A549 (cell line): Measurements from ENCODE around the gene SSX2IP. TPM values are rescaled to one million over a fixed set of nuclear protein-coding genes. Genes with fewer than 3 reads are reported as not detected.

Source experiments
- ATAC-seq, 2 experiments: fragments of 200-7000 bp in 1 of 2; fragments of >200 bp in 1 of 2; cut with Nextera tagmentation in 1 of 2; cut with Tn5 transposase in 1 of 2; 3 replicates each; pipeline versions ENCODE4 v1.8.0 to v1.9.1; 2018 to 2020; ENCODE audit warnings: mild to moderate bottlenecking in 1 of 2, moderate library complexity in 1 of 2
- CTCF ChIA-PET: fragments of 300-600 bp; sonication (Branson Sonifier 250); formaldehyde crosslinking; extraction: SDS; loops from one replicate; lab custom pipeline; 2021; ENCODE audit warnings: antibody characterized with exemption, inconsistent platforms; lab: Yijun Ruan, JAX
- POLR2A ChIA-PET: fragments of 350-600 bp; formaldehyde crosslinking; extraction: SDS; loops from one replicate; lab custom pipeline; 2021; ENCODE audit warnings: antibody characterized with exemption, inconsistent platforms; lab: Yijun Ruan, JAX
- DNase-seq, 2 experiments: peaks; one replicate each; pipeline versions ENCODE4 v3.0.0 to v3.0.0-alpha.2; 2011 to 2016; ENCODE audit warnings: low read depth in 1 of 2, low spot score in 1 of 2
- FAIRE-seq: peaks from 2 replicates; lab custom pipeline; 2011; peaks lifted over from hg19 to GRCh38; lab: Jason Lieb, UNC
- H3K27ac ChIP-seq, 2 experiments: fragments of >200 bp; sonication (Bioruptor Twin); formaldehyde crosslinking; 3 replicates each; pipeline ENCODE4 v1.5.1; 2016 to 2017
- H3K4me1 ChIP-seq: fragments of >200 bp; sonication (Bioruptor Twin); formaldehyde crosslinking; 3 replicates; pipeline ENCODE4 v1.6.1; 2016
- H3K4me2 ChIP-seq: fragments of >200 bp; sonication (Bioruptor Twin); formaldehyde crosslinking; 3 replicates; pipeline ENCODE4 v1.6.1; 2016
- H3K4me3 ChIP-seq: fragments of >200 bp; sonication (Bioruptor Twin); formaldehyde crosslinking; 3 replicates; pipeline ENCODE4 v1.5.1; 2016
- H3K9me3 ChIP-seq: fragments of >200 bp; sonication (Bioruptor Twin); formaldehyde crosslinking; 3 replicates; pipeline ENCODE4 v1.6.1; 2016
- CHD2 ChIP-seq: fragments of 150-350 bp; IDR thresholded peaks from 2 replicates; pipeline ENCODE4 v1.6.1; 2014; ENCODE audit warnings: low read length; ENCODE audit not compliant: partially characterized antibody
- E2F6 ChIP-seq: IDR thresholded peaks from 2 replicates; pipeline ENCODE4 v1.6.1; 2012; ENCODE audit warnings: low read depth, borderline replicate concordance
- EHMT2 ChIP-seq: fragments of 200-600 bp; sonication (generic); IDR thresholded peaks from 2 replicates; pipeline ENCODE4 v1.6.1; 2016; ENCODE audit warnings: antibody characterized with exemption, low read depth, mild to moderate bottlenecking, moderate library complexity
- FOSL2 ChIP-seq, 2 experiments: fragments of 450-650 bp in 1 of 2; fragments of >200 bp in 1 of 2; sonication (Bioruptor Twin) in 1 of 2; formaldehyde crosslinking; IDR thresholded peaks; 2 replicates each; pipeline versions ENCODE4 v1.5.0 to v1.6.1; 2016 to 2020; ENCODE audit warnings: mild to moderate bottlenecking in 1 of 2, moderate library complexity in 1 of 2
- FOXS1 ChIP-seq: fragments of 250-450 bp; sonication (Bioruptor Pico); IDR thresholded peaks from 2 replicates; pipeline ENCODE4 v1.5.0; 2020; ENCODE audit warnings: mild to moderate bottlenecking, moderate library complexity
- GATA3 ChIP-seq: IDR thresholded peaks from 2 replicates; pipeline ENCODE4 v1.6.1; 2012; ENCODE audit warnings: borderline replicate concordance
- HMGXB4 ChIP-seq: fragments of 250-450 bp; sonication (Bioruptor Pico); IDR thresholded peaks from 2 replicates; pipeline ENCODE4 v1.5.0; 2021; ENCODE audit warnings: mild to moderate bottlenecking, moderate library complexity, borderline replicate concordance
- HOXB13 ChIP-seq: fragments of 250-450 bp; sonication (Bioruptor Pico); IDR thresholded peaks from 2 replicates; pipeline ENCODE4 v1.5.0; 2020; ENCODE audit warnings: low read depth, mild to moderate bottlenecking, moderate library complexity
- HOXB5 ChIP-seq: fragments of 250-450 bp; sonication (Bioruptor Pico); IDR thresholded peaks from 2 replicates; pipeline ENCODE4 v1.5.0; 2020; ENCODE audit warnings: mild to moderate bottlenecking, moderate library complexity
- MAX ChIP-seq: IDR thresholded peaks from 2 replicates; pipeline ENCODE4 v1.6.1; 2012
- MAZ ChIP-seq: fragments of 150-350 bp; IDR thresholded peaks from 2 replicates; pipeline ENCODE4 v1.6.1; 2014; ENCODE audit warnings: antibody characterized with exemption, low read depth, low read length, borderline replicate concordance
- MYC ChIP-seq: IDR thresholded peaks from 2 replicates; pipeline ENCODE4 v1.6.1; 2012; ENCODE audit warnings: mild to moderate bottlenecking, inconsistent platforms, low read length, improper control_type of control experiment, borderline replicate concordance
- NPAS2 ChIP-seq: fragments of 250-450 bp; sonication (Bioruptor Pico); IDR thresholded peaks from 2 replicates; pipeline ENCODE4 v1.8.0; 2022; ENCODE audit warnings: mild to moderate bottlenecking, moderate library complexity, borderline replicate concordance
- PBX3 ChIP-seq: IDR thresholded peaks from 2 replicates; pipeline ENCODE4 v1.6.1; 2012
- POLR2A ChIP-seq: IDR thresholded peaks from 2 replicates; pipeline ENCODE4 v1.6.1; 2012; ENCODE audit warnings: mild to moderate bottlenecking, low read length
- POLR2AphosphoS2 ChIP-seq: conservative IDR thresholded peaks from 2 replicates; pipeline ENCODE4 v1.6.1; 2012; ENCODE audit warnings: low read length, improper control_type of control experiment, inconsistent platforms
- REST ChIP-seq: fragments of 200-600 bp; sonication (generic); IDR thresholded peaks from 2 replicates; pipeline ENCODE4 v1.6.1; 2016; ENCODE audit warnings: antibody characterized with exemption, mild to moderate bottlenecking, moderate library complexity
- RNF2 ChIP-seq: fragments of 200-600 bp; sonication (generic); IDR thresholded peaks from 2 replicates; pipeline ENCODE4 v1.6.1; 2016; ENCODE audit warnings: low read depth, mild to moderate bottlenecking, antibody characterized with exemption, moderate library complexity, borderline replicate concordance
- TFCP2L1 ChIP-seq: fragments of 250-450 bp; sonication (Bioruptor Pico); IDR thresholded peaks from 2 replicates; pipeline ENCODE4 v1.5.0; 2021; ENCODE audit warnings: mild to moderate bottlenecking
- USF2 ChIP-seq: fragments of 450-650 bp; IDR thresholded peaks from 2 replicates; pipeline ENCODE4 v1.6.1; 2014; ENCODE audit warnings: antibody characterized with exemption
- ZC3H11A ChIP-seq: fragments of 450-650 bp; IDR thresholded peaks from 2 replicates; pipeline ENCODE4 v1.6.1; 2014; ENCODE audit warnings: antibody characterized with exemption, mild to moderate bottlenecking
- ZSCAN20 ChIP-seq: fragments of 250-450 bp; sonication (Bioruptor Pico); IDR thresholded peaks from 2 replicates; pipeline ENCODE4 v1.8.0; 2022; ENCODE audit warnings: mild to moderate bottlenecking, moderate library complexity
- WGBS: methylation state at CpG from one replicate; pipeline ENCODE4 v1.1.6; 2017; ENCODE audit errors: missing lambda C conversion rate; 5-methylcytosine and 5-hydroxymethylcytosine counted together
- polyA plus RNA-seq, 4 experiments: library from polyadenylated mRNA; depleted of rRNA in 3 of 4; stranded (reverse); fragments of >200 nt; fragmentation: RNase III in 1 of 4; extraction: RNeasy Plus Mini Kit Qiagen cat#74134 plus additional on column Dnase treatment in 1 of 4; gene quantifications; 2 replicates in 3 of 4; 3 replicates in 1 of 4; pipeline ENCODE4 v1.2.3, GENCODE V29; 2011 to 2017

Gene SSX2IP
- polyA plus RNA-seq, 2 of the 4 experiments (the other 2 are of a cell fraction) = 15.2 to 20.6 TPM

GRCh38 chr1:84665703-84666317 is 24.5 kb downstream of the SSX2IP start:
- no peak for DNase-seq
- H3K4me2 ChIP-seq = no peak overlapping the region

GRCh38 chr1:84653130-84653677 is 37.1 kb downstream of the SSX2IP start:
- POLR2A ChIA-PET = no interaction called here

More at GRCh38 chr1:84665703-84666317, 24.5 kb downstream of the SSX2IP start:
- H3K4me3 ChIP-seq = no peak overlapping the region
- ChIA-PET POLR2A (no interaction called here), CTCF (no interaction called here)
- WGBS = 64% methylated on average over 3 of the region's 3 CpGs
- FAIRE-seq = no peak
- H3K27ac ChIP-seq = no peak overlapping the region
- H3K9me3 ChIP-seq = no peaks in the 10 kb centered on the region
- ATAC-seq = no peak
- TF ChIP-seq HOXB5 (CRISPR knock-in tag) = no peak
- TF ChIP-seq REST = no peak
- no peak for TF ChIP-seq MAZ
- no peak for TF ChIP-seq FOSL2 (IDR thresholded peaks at IDR 0.05)
- TF ChIP-seq FOSL2 (CRISPR knock-in tag; IDR thresholded peaks at IDR 0.05) = no peak
- no peak for TF ChIP-seq MAX
- TF ChIP-seq MYC = no peak
- TF ChIP-seq POLR2AphosphoS2 = no peak
- no peak for TF ChIP-seq PBX3
- no peak for TF ChIP-seq ZC3H11A
- TF ChIP-seq E2F6 = no peak
- H3K4me1 ChIP-seq = no peaks in the 10 kb centered on the region

More at GRCh38 chr1:84653130-84653677, 37.1 kb downstream of the SSX2IP start:
- DNase-seq (no peak), FAIRE-seq (no peak)
- CTCF ChIA-PET = interaction anchor here (1.4 to 1.5 kb wide), 2 partner anchors 33 to 119 kb away, joined by 3 to 5 read pairs; no protein-coding TSS in a partner anchor
- no peak overlapping the region for H3K27ac ChIP-seq
- TF ChIP-seq POLR2AphosphoS2 (no peak), USF2 (no peak), RNF2 (no peak), HMGXB4 (no peak), POLR2A (no peak), CHD2 (no peak), GATA3 (no peak), NPAS2 (CRISPR knock-in tag) (no peak), EHMT2 (no peak), FOXS1 (CRISPR knock-in tag) (no peak), ZSCAN20 (CRISPR knock-in tag) (no peak), TFCP2L1 (CRISPR knock-in tag) (no peak), HOXB13 (CRISPR knock-in tag) (no peak)
- TF ChIP-seq, all 56 proteins: peak for 0
- WGBS = 95% methylated on average over 2 of the region's 2 CpGs
- H3K4me2 ChIP-seq = no peak overlapping the region
- ATAC-seq = no peak
- H3K4me3 ChIP-seq = no peak overlapping the region
- H3K9me3 ChIP-seq = no peaks in the 10 kb centered on the region
- no peaks in the 10 kb centered on the region for H3K4me1 ChIP-seq
